ENCODE measurements around the gene CCDC175. TPM values are rescaled to one million over a fixed set of nuclear protein-coding genes. Genes with fewer than 3 reads are reported as not detected.
A peak's percentile ranks its signal among the peaks of the same experiment; 100 is the strongest.

The CCDC175 gene
- total RNA-seq, 2 donors from 2014 or later = not detected

- Mint-ChIP-seq H3K36me3 (no peaks in the 10 kb centered on the region), H3K4me1 (ENCODE audit: low read depth in 2 of 2) (no peaks in the 10 kb centered on the region)
- ATAC-seq = no peak
Observed at GRCh38 chr14:59520224-59520623, 56.4 kb downstream of the CCDC175 start.

DNA sequence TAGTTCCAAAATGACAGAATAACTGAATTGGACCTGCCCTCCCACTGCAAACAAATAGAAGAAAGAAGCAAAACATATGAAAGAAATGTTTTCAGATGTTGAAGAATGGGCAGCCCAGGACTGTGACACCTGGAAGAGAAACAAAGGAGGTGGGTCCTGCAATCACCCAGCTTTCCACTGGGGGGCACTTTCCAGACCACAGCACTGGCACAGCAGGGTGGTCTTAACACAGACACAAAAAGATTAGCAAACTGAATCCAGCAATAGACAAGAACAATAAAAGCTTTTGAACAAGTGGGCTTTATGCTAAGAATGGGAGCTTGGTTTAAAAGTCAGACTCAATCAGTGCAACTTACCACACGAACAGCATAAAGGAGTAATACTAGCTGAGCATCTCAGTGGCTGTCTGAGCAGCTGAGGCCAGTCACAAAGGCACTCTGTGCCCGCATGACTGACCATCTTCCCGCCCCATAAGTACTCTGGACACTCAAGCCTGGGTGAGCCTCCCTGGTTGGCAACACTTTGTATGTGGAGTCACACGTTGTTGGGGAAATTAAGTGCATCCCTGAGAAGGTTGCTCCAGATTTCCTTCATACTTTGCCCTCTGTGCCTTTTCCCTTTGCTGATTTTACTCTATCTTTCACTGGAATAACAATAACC, 64.6 kb downstream of the CCDC175 start:
- Mint-ChIP-seq H3K4me3 (no peak overlapping the region), H3K27me3 (peaks cover 15 to 17% of the 10 kb centered on the region in 2 donors), H3K9me3 (no peaks in the 10 kb centered on the region), H3K27ac (no peak overlapping the region), H3K4me1 (ENCODE audit: low read depth in 2 of 2) (no peaks in the 10 kb centered on the region), H3K36me3 (no peaks in the 10 kb centered on the region)
- ATAC-seq = no peak
- DNase-seq (ENCODE audit: low spot score) = no peak

More at GRCh38 chr14:59520224-59520623, 56.4 kb downstream of the CCDC175 start:
- Mint-ChIP-seq H3K27me3 (peaks cover 10 to 22% of the 10 kb centered on the region in 2 donors), H3K27ac (no peak overlapping the region), H3K4me3 (no peak overlapping the region), H3K9me3 (no peaks in the 10 kb centered on the region)
- DNase-seq (ENCODE audit: low spot score) = no peak

GRCh38 chr14:59510966-59511365, 65.6 kb downstream of the CCDC175 start:
- Mint-ChIP-seq H3K4me3 (no peak overlapping the region), H3K4me1 (ENCODE audit: low read depth in 2 of 2) (no peaks in the 10 kb centered on the region), H3K9me3 (no peaks in the 10 kb centered on the region), H3K36me3 (no peaks in the 10 kb centered on the region), H3K27me3 (peaks cover 12% of the 10 kb centered on the region in 2 donors), H3K27ac (no peak overlapping the region)
- ATAC-seq (no peak), DNase-seq (ENCODE audit: low spot score) (no peak)

DNA sequence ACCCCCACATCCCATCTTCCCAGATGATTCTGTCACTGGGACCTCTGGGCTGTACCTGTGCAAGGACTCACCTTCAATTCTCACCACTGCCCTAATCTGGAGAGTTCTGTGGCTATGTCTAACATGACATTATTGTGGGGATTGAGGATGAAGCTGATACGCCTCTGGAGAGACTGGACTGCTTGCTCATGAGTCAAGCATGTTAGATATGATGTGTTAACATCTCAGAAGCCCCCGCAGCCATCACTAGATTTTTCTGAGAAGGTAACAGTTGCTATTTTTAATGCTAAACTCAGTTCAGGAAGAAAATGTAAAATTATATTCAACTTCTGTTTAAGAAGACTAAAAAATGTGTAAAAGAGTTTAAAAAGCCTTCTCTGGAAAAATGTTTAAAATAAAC, 66.6 kb downstream of the CCDC175 start:
- Mint-ChIP-seq H3K27me3 (peaks cover 7 to 9% of the 10 kb centered on the region in 2 donors), H3K4me1 (ENCODE audit: low read depth in 2 of 2) (no peaks in the 10 kb centered on the region), H3K36me3 (no peaks in the 10 kb centered on the region), H3K27ac (no peak overlapping the region), H3K4me3 (no peak overlapping the region), H3K9me3 (no peaks in the 10 kb centered on the region)
- ATAC-seq (no peak), DNase-seq (ENCODE audit: low spot score) (no peak)

DNA sequence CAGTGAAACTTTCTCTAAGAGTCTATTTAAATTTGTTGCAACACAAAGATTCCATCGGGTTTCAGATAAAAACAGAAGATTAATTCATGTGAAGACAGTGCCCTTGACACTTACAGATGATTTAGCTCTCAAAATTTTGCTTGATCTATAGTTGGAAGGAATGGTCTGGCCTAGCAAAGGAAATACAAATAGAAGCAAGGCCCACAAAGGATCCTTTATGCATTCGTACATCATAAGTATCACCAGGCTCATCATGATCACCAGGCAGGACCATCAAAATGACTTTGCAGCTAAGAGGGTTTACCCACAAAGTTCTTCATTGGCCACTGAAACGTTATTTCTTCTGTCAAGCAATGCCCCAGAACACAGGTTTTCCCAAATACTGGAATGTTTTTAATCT, 67.5 kb downstream of the CCDC175 start:
- ATAC-seq (no peak), DNase-seq (ENCODE audit: low spot score) (no peak)
- no peak overlapping the region for H3K27ac Mint-ChIP-seq
- H3K27me3 Mint-ChIP-seq = peaks cover 2 to 7% of the 10 kb centered on the region in 2 donors
- H3K9me3 Mint-ChIP-seq = no peaks in the 10 kb centered on the region
- H3K4me3 Mint-ChIP-seq = no peak overlapping the region
- H3K4me1 Mint-ChIP-seq (ENCODE audit: low read depth in 2 of 2) = no peaks in the 10 kb centered on the region
- H3K36me3 Mint-ChIP-seq = peaks cover 2% of the 10 kb centered on the region

- H3K27ac Mint-ChIP-seq = no peak overlapping the region
Observed at GRCh38 chr14:59507752-59508103, 68.9 kb downstream of the CCDC175 start.

GRCh38 chr14:59507063-59507751, 69.4 kb downstream of the CCDC175 start:
- H3K9me3 Mint-ChIP-seq = no peaks in the 10 kb centered on the region
- H3K27ac Mint-ChIP-seq = no peak overlapping the region
- H3K27me3 Mint-ChIP-seq = peaks cover 0 to 4% of the 10 kb centered on the region in 2 donors
- no peak overlapping the region for H3K4me3 Mint-ChIP-seq
- DNase-seq (ENCODE audit: low spot score) = no peak
- peaks cover 6% of the 10 kb centered on the region for H3K36me3 Mint-ChIP-seq
- peak; percentile 66 to 70 for ATAC-seq
- no peaks in the 10 kb centered on the region for H3K4me1 Mint-ChIP-seq (ENCODE audit: low read depth in 2 of 2)

More at GRCh38 chr14:59507752-59508103, 68.9 kb downstream of the CCDC175 start:
- H3K36me3 Mint-ChIP-seq = peaks cover 6% of the 10 kb centered on the region
- H3K9me3 Mint-ChIP-seq = no peaks in the 10 kb centered on the region
- ATAC-seq (no peak), DNase-seq (ENCODE audit: low spot score) (no peak)
- H3K27me3 Mint-ChIP-seq = peaks cover 0 to 4% of the 10 kb centered on the region in 2 donors
- no peaks in the 10 kb centered on the region for H3K4me1 Mint-ChIP-seq (ENCODE audit: low read depth in 2 of 2)
- no peak overlapping the region for H3K4me3 Mint-ChIP-seq

- H3K27me3 Mint-ChIP-seq = no peaks in the 10 kb centered on the region
- H3K4me3 Mint-ChIP-seq = no peak overlapping the region
- ATAC-seq (no peak), DNase-seq (ENCODE audit: low spot score) (no peak)
- peaks cover 6% of the 10 kb centered on the region for H3K36me3 Mint-ChIP-seq
- no peaks in the 10 kb centered on the region for H3K9me3 Mint-ChIP-seq
- no peaks in the 10 kb centered on the region for H3K4me1 Mint-ChIP-seq (ENCODE audit: low read depth in 2 of 2)
- no peak overlapping the region for H3K27ac Mint-ChIP-seq
Observed at GRCh38 chr14:59503256-59503655, 73.4 kb downstream of the CCDC175 start.

- ATAC-seq (no peak), DNase-seq (ENCODE audit: low spot score) (no peak)
- Mint-ChIP-seq H3K4me3 (no peak overlapping the region), H3K9me3 (no peaks in the 10 kb centered on the region), H3K27ac (no peak overlapping the region), H3K27me3 (no peaks in the 10 kb centered on the region), H3K36me3 (peaks cover 13% of the 10 kb centered on the region), H3K4me1 (ENCODE audit: low read depth in 2 of 2) (no peaks in the 10 kb centered on the region)
Observed at GRCh38 chr14:59500732-59501131, 75.9 kb downstream of the CCDC175 start.

DNA sequence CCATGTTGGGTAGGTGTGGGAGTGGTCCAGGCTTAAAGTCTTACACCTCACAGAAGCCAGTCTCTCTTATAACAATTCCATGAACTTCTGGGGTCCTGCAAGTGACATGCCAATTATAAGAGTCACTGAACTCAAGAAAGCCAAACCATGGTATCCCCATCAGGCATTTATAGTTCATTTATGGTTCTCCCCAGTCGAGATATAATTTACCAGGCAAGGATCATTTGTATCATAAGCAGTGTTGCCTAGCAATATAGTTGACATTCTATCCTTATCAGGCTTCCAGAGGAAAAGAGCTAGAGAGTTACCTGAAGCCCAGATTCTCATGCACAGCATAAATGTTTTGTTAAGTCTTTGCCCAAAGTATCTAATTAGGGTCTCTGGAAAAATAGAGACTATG, 84.2 kb downstream of the CCDC175 start:
- DNase-seq (ENCODE audit: low spot score) (no peak), ATAC-seq (no peak)
- no peak overlapping the region for H3K4me3 Mint-ChIP-seq
- peaks cover 19 to 27% of the 10 kb centered on the region in 2 donors for H3K4me1 Mint-ChIP-seq (ENCODE audit: low read depth in 2 of 2)
- no peaks in the 10 kb centered on the region for H3K9me3 Mint-ChIP-seq
- no peak overlapping the region for H3K27ac Mint-ChIP-seq
- no peaks in the 10 kb centered on the region for H3K27me3 Mint-ChIP-seq
- peaks cover 48% of the 10 kb centered on the region for H3K36me3 Mint-ChIP-seq

GRCh38 chr14:59490756-59491155, 85.9 kb downstream of the CCDC175 start:
- no peaks in the 10 kb centered on the region for H3K27me3 Mint-ChIP-seq
- H3K4me1 Mint-ChIP-seq (ENCODE audit: low read depth in 2 of 2) = peaks cover 21 to 31% of the 10 kb centered on the region in 2 donors
- peaks cover 43% of the 10 kb centered on the region for H3K36me3 Mint-ChIP-seq
- H3K9me3 Mint-ChIP-seq = no peaks in the 10 kb centered on the region
- no peak for ATAC-seq
- no peak overlapping the region for H3K27ac Mint-ChIP-seq
- no peak for DNase-seq (ENCODE audit: low spot score)
- H3K4me3 Mint-ChIP-seq = no peak overlapping the region

- peak overlapping the region; percentile 90 for H3K4me3 Mint-ChIP-seq
- DNase-seq (ENCODE audit: low spot score) (no peak), ATAC-seq (peak; percentile 73 to 79)
- no peaks in the 10 kb centered on the region for H3K9me3 Mint-ChIP-seq
- peak overlapping the region; percentile 79 to 83 for H3K27ac Mint-ChIP-seq
- no peaks in the 10 kb centered on the region for H3K27me3 Mint-ChIP-seq
- H3K4me1 Mint-ChIP-seq (ENCODE audit: low read depth in 2 of 2) = peaks cover 42 to 54% of the 10 kb centered on the region in 2 donors
- peaks cover 17% of the 10 kb centered on the region for H3K36me3 Mint-ChIP-seq
Observed at GRCh38 chr14:59484639-59485175, 91.9 kb downstream of the CCDC175 start.

GRCh38 chr14:59483819-59484638, 92.6 kb downstream of the CCDC175 start, which contains the start of the genes JKAMP and L3HYPDH:
TSS of gene JKAMP (plus strand) at chr14:59484517. CDS start at chr14:59484590, 73 bp downstream.
TSS of gene L3HYPDH (minus strand) at chr14:59484408. CDS start at chr14:59484316, 92 bp downstream.
- H3K9me3 Mint-ChIP-seq = no peaks in the 10 kb centered on the region
- peaks cover 37 to 48% of the 10 kb centered on the region in 2 donors for H3K4me1 Mint-ChIP-seq (ENCODE audit: low read depth in 2 of 2)
- peaks cover 10% of the 10 kb centered on the region for H3K36me3 Mint-ChIP-seq
- ATAC-seq (peak; percentile 97 to 98), DNase-seq (ENCODE audit: low spot score) (peak; percentile 97)
- H3K27me3 Mint-ChIP-seq = no peaks in the 10 kb centered on the region
- peak within 1 kb of the TSS; percentile 90 for H3K4me3 Mint-ChIP-seq
- H3K27ac Mint-ChIP-seq = peak within 1 kb of the TSS; percentile 79 to 83

All from natural killer cell treated with Interleukin-12 subunit alpha and Interleukin-12 subunit beta and Interleukin-15 and Interleukin-18, amount 100 ng/mL, for 72 hours (primary cell).